ENCODE results near the gene SMURF2. TPM values are rescaled to one million over a fixed set of nuclear protein-coding genes. Genes with fewer than 3 reads are reported as not detected.

SMURF2 gene
- total RNA-seq, 1 donor from 2014 or later, result 42.3 TPM

- Mint-ChIP-seq H3K36me3 (ENCODE audit: unreplicated experiment) (peaks cover 70% of the 10 kb centered on the region), H3K4me1 (ENCODE audit: unreplicated experiment) (peaks cover 66% of the 10 kb centered on the region), H3K4me3 (ENCODE audit: unreplicated experiment) (no peak overlapping the region), H3K9me3 (ENCODE audit: unreplicated experiment) (no peaks in the 10 kb centered on the region), H3K27ac (ENCODE audit: unreplicated experiment) (peak overlapping the region; percentile 62), H3K27me3 (ENCODE audit: unreplicated experiment) (no peaks in the 10 kb centered on the region)
- DNase-seq (ENCODE audit: extremely low spot score, unreplicated experiment), result no peak
- TF ChIP-seq CTCF (IDR thresholded peaks at IDR 0.05), result no peak
These were observed 161.0 kb downstream of the SMURF2 start for GRCh38 chr17:64500862-64501765.

DNA sequence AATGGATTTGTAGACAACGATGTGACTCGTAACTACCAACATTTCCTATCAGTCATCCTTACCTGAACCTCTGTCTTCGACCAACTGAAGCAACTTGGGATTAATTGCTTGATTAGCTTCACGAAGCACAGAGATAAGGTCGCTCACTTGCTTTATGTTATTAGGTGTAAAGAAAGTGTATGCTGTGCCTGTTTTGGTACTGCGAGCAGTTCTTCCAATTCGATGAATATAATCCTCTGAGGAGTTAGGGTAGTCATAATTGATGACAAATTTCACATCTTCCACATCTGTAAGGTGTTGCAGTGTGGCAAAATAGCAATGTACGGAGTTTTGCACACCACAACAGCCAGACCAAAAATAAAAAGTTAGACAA is 161.6 kb downstream of the SMURF2 start:
- H3K27me3 Mint-ChIP-seq (ENCODE audit: unreplicated experiment), result no peaks in the 10 kb centered on the region
- no peak overlapping the region for H3K4me3 Mint-ChIP-seq (ENCODE audit: unreplicated experiment)
- peaks cover 72% of the 10 kb centered on the region for H3K4me1 Mint-ChIP-seq (ENCODE audit: unreplicated experiment)
- peaks cover 66% of the 10 kb centered on the region for H3K36me3 Mint-ChIP-seq (ENCODE audit: unreplicated experiment)
- no peak for TF ChIP-seq CTCF (IDR thresholded peaks at IDR 0.05)
- no peaks in the 10 kb centered on the region for H3K9me3 Mint-ChIP-seq (ENCODE audit: unreplicated experiment)
- DNase-seq (ENCODE audit: extremely low spot score, unreplicated experiment), result no peak
- H3K27ac Mint-ChIP-seq (ENCODE audit: unreplicated experiment), result peak overlapping the region; percentile 16

GRCh38 chr17:64499805-64500486 is 162.2 kb downstream of the SMURF2 start:
- no peak for DNase-seq (ENCODE audit: extremely low spot score, unreplicated experiment)
- Mint-ChIP-seq H3K27ac (ENCODE audit: unreplicated experiment) (peak overlapping the region; percentile 12), H3K9me3 (ENCODE audit: unreplicated experiment) (no peaks in the 10 kb centered on the region), H3K36me3 (ENCODE audit: unreplicated experiment) (peaks cover 64% of the 10 kb centered on the region), H3K4me3 (ENCODE audit: unreplicated experiment) (no peak overlapping the region), H3K27me3 (ENCODE audit: unreplicated experiment) (no peaks in the 10 kb centered on the region), H3K4me1 (ENCODE audit: unreplicated experiment) (peaks cover 74% of the 10 kb centered on the region)
- TF ChIP-seq CTCF (IDR thresholded peaks at IDR 0.05), result no peak

- Mint-ChIP-seq H3K36me3 (ENCODE audit: unreplicated experiment) (peaks cover 53% of the 10 kb centered on the region), H3K9me3 (ENCODE audit: unreplicated experiment) (no peaks in the 10 kb centered on the region), H3K4me3 (ENCODE audit: unreplicated experiment) (no peak overlapping the region), H3K27me3 (ENCODE audit: unreplicated experiment) (no peaks in the 10 kb centered on the region), H3K4me1 (ENCODE audit: unreplicated experiment) (peaks cover 74% of the 10 kb centered on the region), H3K27ac (ENCODE audit: unreplicated experiment) (peak overlapping the region; percentile 93)
- TF ChIP-seq CTCF (IDR thresholded peaks at IDR 0.05), result no peak
- DNase-seq (ENCODE audit: extremely low spot score, unreplicated experiment), result no peak
These were observed 163.6 kb downstream of the SMURF2 start for GRCh38 chr17:64498308-64499203.

Measured in osteocyte (in vitro differentiated cells).